Measurements from ENCODE around the gene CDK14.

CDK14 gene

DNA sequence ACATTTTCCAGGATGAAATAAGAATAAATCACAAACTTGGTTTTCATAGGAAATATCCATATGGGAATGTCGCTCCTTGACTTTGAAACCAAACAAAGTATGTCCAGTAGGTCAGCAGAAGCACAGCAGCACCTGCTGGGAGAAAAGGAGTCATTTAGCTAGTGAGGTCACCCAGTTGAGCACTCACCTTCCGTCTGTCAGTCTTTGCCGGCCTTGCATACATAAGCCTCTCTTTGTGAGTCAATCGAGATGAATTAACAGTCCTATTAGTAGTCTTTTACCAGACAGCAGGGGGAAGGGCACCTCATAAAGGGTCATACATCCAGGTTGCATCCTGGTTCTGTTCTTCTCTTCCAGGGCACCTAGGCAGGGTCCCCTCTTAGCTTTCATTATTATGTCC lies 435.6 kb downstream of the CDK14 start:
- no peak for DNase-seq

DNA sequence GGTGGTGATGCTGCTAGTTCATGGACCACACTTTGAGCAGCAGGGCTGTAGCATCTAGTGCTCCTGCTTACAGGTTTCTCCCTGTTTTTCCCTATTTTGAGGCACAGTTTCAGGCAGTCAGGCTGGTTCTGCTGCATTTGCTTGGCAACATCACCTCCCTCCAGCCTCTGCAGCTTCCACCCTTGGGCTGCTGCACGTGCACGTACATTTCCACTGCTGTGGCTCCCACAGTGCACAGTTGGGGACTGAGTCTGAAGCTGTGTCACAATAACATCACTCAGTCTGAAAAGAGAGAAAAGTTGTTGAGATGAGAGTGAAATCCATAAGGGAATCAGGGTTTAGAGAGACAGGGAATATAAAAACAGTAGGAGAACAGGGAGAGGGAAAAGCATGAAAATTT lies 437.5 kb downstream of the CDK14 start:
- no peak for DNase-seq

GRCh38 chr7:91034459-91035368 lies 438.6 kb downstream of the CDK14 start:
- peak in 1 of 2 donors; percentile 22 for DNase-seq

DNA sequence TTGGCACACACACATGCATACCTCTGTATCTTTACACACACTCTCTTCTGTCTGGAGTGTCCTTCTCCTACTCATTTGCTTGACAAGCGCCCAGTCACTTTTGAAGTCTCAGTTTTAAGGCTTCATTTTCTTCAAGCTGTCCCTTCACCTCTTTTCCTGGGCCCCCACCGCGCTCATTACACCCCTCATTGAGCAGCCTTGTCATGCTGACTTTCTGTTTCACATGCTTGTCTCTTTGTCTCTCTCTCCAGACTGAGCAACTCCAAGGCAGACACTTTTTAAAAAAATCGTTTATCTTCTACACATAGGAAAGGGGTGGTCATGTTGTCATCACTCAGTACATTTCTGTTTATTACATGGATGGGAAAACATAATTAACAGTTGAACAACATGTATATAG lies 442.9 kb downstream of the CDK14 start:
- DNase-seq = no peak

- DNase-seq = no peak
Measured at GRCh38 chr7:91041141-91041540, 445.0 kb downstream of the CDK14 start.

DNA sequence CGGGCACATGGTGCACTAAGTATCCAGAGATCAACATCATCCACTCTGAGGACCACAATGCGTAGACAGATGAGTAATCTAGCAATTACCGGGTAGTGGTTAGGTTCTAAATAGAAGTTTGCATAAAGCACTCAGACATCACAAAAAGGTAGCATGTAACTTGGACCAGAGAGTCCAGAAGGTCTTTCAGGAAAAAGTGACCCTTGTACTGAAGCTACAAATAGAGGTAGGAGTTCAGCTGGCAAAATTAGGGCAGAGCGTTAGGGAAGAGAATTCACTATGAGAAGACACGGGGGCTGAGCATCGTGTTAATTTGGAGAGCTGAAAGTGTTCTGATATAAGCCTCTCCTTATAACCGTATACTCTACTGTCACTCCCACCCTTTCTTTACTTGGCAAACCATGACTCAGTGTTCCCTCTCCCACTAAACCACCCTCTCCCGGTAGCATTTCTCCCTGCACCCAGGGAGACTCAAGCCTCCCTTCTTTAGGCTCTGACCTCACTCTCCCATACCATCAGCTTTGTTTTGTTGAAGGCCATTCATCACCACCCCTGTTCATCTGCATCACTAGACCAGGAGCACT lies 445.9 kb downstream of the CDK14 start:
- DNase-seq = no peak

DNA sequence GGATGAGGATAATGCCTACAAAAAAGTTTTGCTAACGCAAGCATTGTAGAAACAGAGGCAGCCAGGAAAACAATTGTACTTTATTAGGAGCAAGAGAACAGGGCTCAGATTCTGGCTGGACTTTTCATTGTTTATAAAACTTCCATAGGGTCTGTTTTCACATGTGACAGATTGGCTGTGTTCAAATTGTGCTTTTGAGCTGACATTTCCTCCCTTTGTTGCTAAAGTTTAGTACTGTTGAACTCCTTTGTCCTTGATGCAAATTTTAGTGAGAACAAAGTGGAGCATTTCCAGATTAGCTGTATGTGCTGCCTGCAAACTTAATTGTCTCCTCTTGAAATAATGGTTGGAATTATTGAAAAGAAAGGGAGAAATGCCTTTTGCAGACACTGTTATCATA lies 447.1 kb downstream of the CDK14 start:
- DNase-seq = no peak

GRCh38 chr7:91043924-91044645 lies 448.0 kb downstream of the CDK14 start:
- no peak for DNase-seq

GRCh38 chr7:91045606-91046005 lies 449.5 kb downstream of the CDK14 start:
- no peak for DNase-seq

GRCh38 chr7:91046322-91047089 lies 450.4 kb downstream of the CDK14 start:
- no peak for DNase-seq

DNA sequence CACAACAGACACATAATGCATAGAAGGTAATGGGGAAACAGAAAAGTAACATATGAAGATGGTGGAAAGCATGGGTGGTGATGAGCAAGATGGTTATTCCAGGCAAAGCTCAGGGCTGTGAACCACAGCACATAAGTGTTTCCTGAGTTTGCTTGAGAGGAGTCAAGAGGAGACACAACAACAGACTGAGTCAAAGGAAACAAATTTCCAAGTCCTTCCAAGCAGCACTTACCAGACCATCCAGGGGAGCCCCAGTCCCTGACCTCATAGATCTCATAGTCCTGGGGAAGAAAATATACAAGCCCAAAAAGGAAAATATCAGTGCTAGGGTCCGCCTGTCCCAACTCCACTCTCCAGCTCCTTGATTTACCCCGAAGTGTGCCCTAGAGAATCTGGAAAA lies 451.5 kb downstream of the CDK14 start:
- no peak for DNase-seq

DNA sequence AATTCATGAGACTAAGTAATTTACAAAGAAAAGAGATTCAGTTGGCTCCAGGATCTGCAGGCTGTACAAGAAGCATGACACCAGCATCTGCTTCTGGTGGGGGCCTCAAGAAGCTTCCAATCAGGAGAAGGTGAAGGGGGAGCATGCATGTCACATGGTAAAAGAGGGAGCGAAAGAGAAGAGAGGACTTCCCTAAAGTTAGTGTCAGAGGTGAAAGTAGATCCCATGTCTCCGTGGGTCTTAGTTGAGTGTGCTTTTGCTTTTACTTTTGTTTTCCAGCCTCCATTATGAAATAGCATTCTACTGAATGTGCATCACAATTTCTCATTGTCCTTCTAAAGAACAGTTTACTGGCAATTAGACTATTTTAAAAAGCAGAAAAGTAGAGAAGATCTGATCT lies 454.6 kb downstream of the CDK14 start:
- DNase-seq = no peak

GRCh38 chr7:91051966-91052365 lies 455.8 kb downstream of the CDK14 start:
- no peak for DNase-seq

- DNase-seq = no peak
Measured at GRCh38 chr7:91054374-91054773, 458.3 kb downstream of the CDK14 start.

DNA sequence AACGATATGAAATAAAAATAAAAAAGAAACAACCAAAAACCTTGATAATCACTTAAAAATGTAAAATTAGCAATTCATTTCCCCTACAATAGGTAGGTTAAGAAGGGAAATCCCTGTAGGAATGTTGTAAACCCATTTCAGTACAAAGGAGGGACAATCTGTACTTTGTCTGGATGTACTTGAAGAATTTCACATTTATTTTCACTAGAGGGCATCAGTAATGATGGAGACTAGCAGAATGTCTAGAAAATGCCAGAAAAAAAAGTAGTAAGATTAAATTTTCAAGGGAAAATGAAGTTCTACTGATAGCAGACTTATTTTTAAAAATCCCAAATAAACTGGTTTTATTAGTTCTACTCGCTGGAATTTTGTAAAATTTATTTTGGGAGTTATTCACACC lies 459.1 kb downstream of the CDK14 start:
- no peak for DNase-seq

GRCh38 chr7:91062713-91063112 lies 466.6 kb downstream of the CDK14 start:
- no peak for DNase-seq

DNA sequence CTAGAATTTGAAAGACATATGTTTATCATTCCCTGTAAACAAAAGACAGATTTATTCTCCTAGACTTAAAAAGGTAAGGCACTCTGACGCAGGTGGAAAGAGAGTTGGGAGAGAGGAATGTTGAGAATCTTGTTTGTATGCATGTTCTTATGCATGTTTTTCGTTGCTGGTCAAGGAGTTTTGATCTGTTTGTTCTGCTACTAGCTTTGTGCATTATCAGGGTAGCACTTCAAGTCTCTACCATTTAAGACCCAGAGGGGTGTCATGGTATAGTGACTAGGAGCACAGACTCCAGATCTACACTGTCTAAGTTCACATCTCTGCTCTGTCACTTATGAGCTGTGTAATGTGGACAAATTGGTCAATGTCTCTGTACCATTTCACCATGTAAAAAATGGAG lies 467.9 kb downstream of the CDK14 start:
- no peak for DNase-seq

DNA sequence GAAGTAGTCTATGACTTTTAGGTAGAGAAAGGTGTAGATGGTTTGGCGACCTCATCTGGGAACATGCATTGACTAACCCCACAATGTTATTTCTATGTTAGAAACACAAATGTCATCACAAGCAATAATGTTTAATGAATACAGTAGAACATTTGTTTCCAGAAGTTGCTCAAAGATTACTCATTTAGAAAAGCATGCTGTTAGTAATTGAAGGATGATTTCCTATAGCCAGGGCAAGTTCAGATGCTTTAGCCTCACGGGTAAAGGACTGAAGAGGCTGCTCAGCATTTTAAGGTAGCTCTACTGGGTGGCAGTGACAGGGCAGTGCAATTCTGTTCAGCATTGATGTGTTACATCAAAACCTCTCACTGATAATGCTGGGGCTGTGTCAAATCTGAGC lies 468.8 kb downstream of the CDK14 start:
- no peak for DNase-seq

GRCh38 chr7:91066627-91067026 lies 470.5 kb downstream of the CDK14 start:
- DNase-seq = no peak

DNA sequence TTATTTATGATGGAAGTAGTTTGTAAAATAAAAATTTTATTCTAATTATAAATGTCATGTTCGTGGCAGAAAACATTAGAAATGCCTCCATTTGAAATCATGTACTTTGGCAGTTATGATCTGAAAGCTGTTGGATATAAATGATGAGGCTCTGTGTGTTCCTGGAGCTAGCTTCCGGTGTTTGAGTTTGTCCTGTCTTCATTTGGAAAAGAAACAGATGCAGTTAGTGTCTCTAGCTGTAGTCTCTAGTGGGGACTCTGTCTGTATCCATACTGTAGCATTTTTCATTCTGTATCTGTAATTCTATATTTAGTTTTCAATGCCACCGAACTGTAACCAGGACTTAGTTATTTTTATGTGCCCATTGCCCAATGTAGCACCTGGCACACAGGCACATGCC lies 471.1 kb downstream of the CDK14 start:
- DNase-seq = no peak

DNA sequence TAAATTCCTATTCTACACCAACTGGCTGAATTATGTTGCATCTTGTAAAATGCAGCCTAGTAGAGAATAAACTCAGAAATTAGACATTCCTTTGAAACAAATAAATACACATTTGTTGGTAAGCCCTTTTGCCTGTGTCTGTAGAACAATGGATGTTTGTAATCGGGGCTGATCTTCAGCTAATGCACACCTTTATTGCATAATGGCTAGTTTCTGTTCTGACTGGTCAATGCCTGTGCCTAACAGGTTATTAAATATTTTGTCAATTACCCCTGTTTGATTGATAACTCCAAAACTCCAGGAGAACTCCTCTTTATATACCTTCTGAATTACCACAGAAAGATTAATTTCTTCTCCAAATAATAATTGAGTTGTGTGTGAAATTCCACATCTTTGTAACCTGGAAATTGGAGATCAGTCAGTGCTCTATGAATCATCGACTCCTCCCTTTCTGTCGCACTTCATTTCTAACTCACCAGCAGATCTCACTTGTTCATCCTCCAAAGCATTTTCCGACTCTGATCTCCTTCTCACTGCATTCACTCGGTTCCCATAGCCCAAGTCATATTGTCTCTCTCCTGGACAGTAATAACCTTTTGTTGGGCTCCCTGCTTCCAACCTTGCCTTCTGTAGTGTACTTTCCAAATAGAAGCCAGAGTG lies 472.1 kb downstream of the CDK14 start:
- no peak for DNase-seq

DNA sequence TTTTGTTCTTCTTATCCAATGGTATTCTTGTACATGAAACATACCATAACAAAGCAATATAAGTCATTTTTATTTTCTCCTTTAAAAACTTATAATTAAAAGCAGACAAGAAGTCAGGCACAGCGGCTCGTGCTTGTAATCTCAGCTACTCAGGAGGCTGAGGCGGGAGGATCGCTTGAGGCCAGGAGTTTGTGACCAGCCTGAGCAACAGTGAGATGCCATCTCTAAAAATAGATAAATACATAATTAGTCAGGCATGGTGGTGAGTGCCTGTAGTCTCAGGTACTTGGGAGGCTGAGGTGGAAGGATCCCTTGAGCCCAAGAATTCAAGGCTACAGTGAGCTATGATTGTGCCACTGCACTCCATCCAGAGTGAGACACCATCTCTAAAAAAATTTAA lies 473.0 kb downstream of the CDK14 start:
- no peak for DNase-seq

GRCh38 chr7:91079487-91079886 lies 483.4 kb downstream of the CDK14 start:
- DNase-seq = no peak
